HUES6 (cell line): ENCODE results near the gene CNIH2.

Experiments
- H3K27ac ChIP-seq: 2 replicates; pipeline ENCODE4 v1.7.0; 2013; ENCODE audit warnings: low read depth, mild to moderate bottlenecking, low read length, inconsistent platforms
- H3K27me3 ChIP-seq: 2 replicates; pipeline ENCODE4 v1.6.1; 2013; ENCODE audit warnings: low read length; ENCODE audit not compliant: control insufficient read depth, insufficient read depth
- H3K36me3 ChIP-seq: 2 replicates; pipeline ENCODE4 v1.6.1; 2013; ENCODE audit warnings: low read length; ENCODE audit not compliant: control insufficient read depth, insufficient read depth
- H3K4me1 ChIP-seq: 2 replicates; pipeline ENCODE4 v1.6.1; 2013; ENCODE audit warnings: low read length; ENCODE audit not compliant: control insufficient read depth, insufficient read depth
- H3K4me3 ChIP-seq: 2 replicates; pipeline ENCODE4 v1.5.1; 2013; ENCODE audit warnings: low read depth, low read length
- H3K9ac ChIP-seq: one replicate; pipeline ENCODE4 v1.6.1; 2013; ENCODE audit warnings: mild to moderate bottlenecking, low read length
- H3K9me3 ChIP-seq: 2 replicates; pipeline ENCODE4 v1.6.1; 2013; ENCODE audit warnings: low read depth, low read length; ENCODE audit not compliant: control insufficient read depth, insufficient read depth

CNIH2 gene

GRCh38 chr11:66326261-66327111 is 48.5 kb downstream of the CNIH2 start:
- H3K9me3 ChIP-seq, result no peaks in the 10 kb centered on the region
- peaks cover 43% of the 10 kb centered on the region for H3K4me1 ChIP-seq
- H3K27me3 ChIP-seq, result no peaks in the 10 kb centered on the region
- H3K4me3 ChIP-seq, result no peak overlapping the region
- no peak overlapping the region for H3K9ac ChIP-seq
- H3K27ac ChIP-seq, result no peak overlapping the region
- H3K36me3 ChIP-seq, result no peaks in the 10 kb centered on the region

- H3K27ac ChIP-seq, result no peak overlapping the region
- H3K9me3 ChIP-seq, result no peaks in the 10 kb centered on the region
- H3K9ac ChIP-seq, result peak overlapping the region; percentile 3
- H3K4me1 ChIP-seq, result peaks cover 43% of the 10 kb centered on the region
- no peaks in the 10 kb centered on the region for H3K27me3 ChIP-seq
- H3K4me3 ChIP-seq, result no peak overlapping the region
- H3K36me3 ChIP-seq, result no peaks in the 10 kb centered on the region; the same call in 1 of the 2 replicates
These were observed 49.4 kb downstream of the CNIH2 start for GRCh38 chr11:66327171-66328030.

GRCh38 chr11:66328031-66328301 is 50.0 kb downstream of the CNIH2 start:
- H3K9ac ChIP-seq, result no peak overlapping the region
- no peak overlapping the region for H3K27ac ChIP-seq
- no peak overlapping the region for H3K4me3 ChIP-seq
- no peaks in the 10 kb centered on the region for H3K9me3 ChIP-seq
- H3K4me1 ChIP-seq, result peaks cover 43% of the 10 kb centered on the region
- H3K36me3 ChIP-seq, result no peaks in the 10 kb centered on the region; the same call in 1 of the 2 replicates
- no peaks in the 10 kb centered on the region for H3K27me3 ChIP-seq

GRCh38 chr11:66328302-66329144 is 50.5 kb downstream of the CNIH2 start:
- Histone ChIP-seq H3K27me3 (no peaks in the 10 kb centered on the region), H3K9ac (peak overlapping the region; percentile 72), H3K4me1 (peaks cover 43% of the 10 kb centered on the region), H3K9me3 (no peaks in the 10 kb centered on the region), H3K36me3 (no peaks in the 10 kb centered on the region; the same call in 1 of the 2 replicates), H3K27ac (peak overlapping the region; percentile 10; the same call in 1 of the 2 replicates), H3K4me3 (peak overlapping the region; percentile 35)

- H3K36me3 ChIP-seq, result no peaks in the 10 kb centered on the region; the same call in 1 of the 2 replicates
- no peak overlapping the region for H3K4me3 ChIP-seq
- H3K27me3 ChIP-seq, result no peaks in the 10 kb centered on the region
- H3K9ac ChIP-seq, result no peak overlapping the region
- H3K4me1 ChIP-seq, result peaks cover 42% of the 10 kb centered on the region
- no peaks in the 10 kb centered on the region for H3K9me3 ChIP-seq
- H3K27ac ChIP-seq, result no peak overlapping the region
These were observed 51.2 kb downstream of the CNIH2 start for GRCh38 chr11:66329165-66329673.

GRCh38 chr11:66330931-66331330 is 53.0 kb downstream of the CNIH2 start:
- Histone ChIP-seq H3K9me3 (no peaks in the 10 kb centered on the region), H3K27me3 (no peaks in the 10 kb centered on the region), H3K36me3 (no peaks in the 10 kb centered on the region; the same call in 1 of the 2 replicates), H3K27ac (no peak overlapping the region), H3K4me3 (no peak overlapping the region), H3K9ac (no peak overlapping the region), H3K4me1 (peaks cover 34% of the 10 kb centered on the region)

GRCh38 chr11:66331542-66332370 is 53.8 kb downstream of the CNIH2 start:
- Histone ChIP-seq H3K9ac (no peak overlapping the region), H3K4me1 (peaks cover 35% of the 10 kb centered on the region), H3K27me3 (no peaks in the 10 kb centered on the region), H3K9me3 (no peaks in the 10 kb centered on the region), H3K36me3 (peaks cover under 1% of the 10 kb centered on the region; the same call in 1 of the 2 replicates), H3K27ac (no peak overlapping the region), H3K4me3 (no peak overlapping the region)

GRCh38 chr11:66332371-66333219 is 54.6 kb downstream of the CNIH2 start:
- no peak overlapping the region for H3K27ac ChIP-seq
- H3K4me1 ChIP-seq, result peaks cover 31% of the 10 kb centered on the region
- no peaks in the 10 kb centered on the region for H3K9me3 ChIP-seq
- no peak overlapping the region for H3K9ac ChIP-seq
- no peaks in the 10 kb centered on the region for H3K27me3 ChIP-seq
- no peak overlapping the region for H3K4me3 ChIP-seq
- H3K36me3 ChIP-seq, result peaks cover 9% of the 10 kb centered on the region

DNA sequence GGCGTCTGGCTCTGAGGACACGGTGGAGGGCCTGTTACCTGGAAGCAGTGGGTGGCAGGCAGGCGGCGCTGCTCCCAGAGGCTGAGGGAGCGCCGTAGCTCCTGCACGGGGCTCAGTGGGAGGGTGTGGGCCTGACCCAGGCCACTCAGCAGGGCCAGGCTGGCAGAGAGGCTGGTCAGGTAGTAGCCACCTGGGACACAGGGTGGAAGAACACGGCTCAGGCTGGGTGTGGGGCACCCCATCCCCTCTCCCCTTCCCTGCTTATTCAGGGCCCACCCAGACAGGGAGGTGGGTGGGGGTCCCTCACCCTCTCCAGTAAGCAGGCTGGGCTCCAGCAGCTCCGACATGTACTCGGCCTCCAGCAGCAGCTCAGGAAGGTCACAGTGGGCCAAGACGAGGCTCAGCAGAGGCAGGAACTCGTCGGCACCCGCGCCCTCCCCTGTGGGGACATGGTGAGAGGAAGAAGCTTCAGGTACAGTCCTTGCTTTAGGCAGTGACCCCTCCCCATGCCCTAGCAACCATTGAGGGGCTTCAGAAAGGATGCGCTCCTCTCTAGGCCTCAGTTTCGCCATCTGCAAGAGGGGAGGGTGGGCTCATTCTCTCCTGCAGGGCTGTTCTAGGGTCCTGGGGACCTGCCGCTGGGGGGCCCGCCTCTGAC is 55.4 kb downstream of the CNIH2 start:
- Histone ChIP-seq H3K9me3 (no peaks in the 10 kb centered on the region), H3K27me3 (no peaks in the 10 kb centered on the region), H3K9ac (no peak overlapping the region), H3K4me3 (no peak overlapping the region), H3K27ac (no peak overlapping the region), H3K4me1 (peaks cover 26% of the 10 kb centered on the region), H3K36me3 (peaks cover 13% of the 10 kb centered on the region)
